22Rv1 (cell line): Measurements from ENCODE around the gene POU2F2.
A peak's percentile ranks its signal among the peaks of the same experiment; 100 is the strongest.
"Not testable (repeated sequence)": the region's sequence is repeated elsewhere in the genome, so short reads cannot be mapped to it uniquely, and the experiment has no call there.

Experiments
- H3K27ac ChIP-seq: fragments of 450-650 bp; 2 replicates; pipeline ENCODE4 v1.5.1; 2017
- ZFX ChIP-seq: fragments of 450-650 bp; IDR thresholded peaks from 2 replicates; pipeline ENCODE4 v1.6.1; 2017; ENCODE audit warnings: antibody characterized with exemption, borderline replicate concordance
- TF ChIP-seq, protein P1 (sequence below): fragments of 450-650 bp; IDR thresholded peaks from 2 replicates; pipeline ENCODE4 v1.5.1; 2017; ENCODE audit warnings: mild to moderate bottlenecking

Gene POU2F2

DNA sequence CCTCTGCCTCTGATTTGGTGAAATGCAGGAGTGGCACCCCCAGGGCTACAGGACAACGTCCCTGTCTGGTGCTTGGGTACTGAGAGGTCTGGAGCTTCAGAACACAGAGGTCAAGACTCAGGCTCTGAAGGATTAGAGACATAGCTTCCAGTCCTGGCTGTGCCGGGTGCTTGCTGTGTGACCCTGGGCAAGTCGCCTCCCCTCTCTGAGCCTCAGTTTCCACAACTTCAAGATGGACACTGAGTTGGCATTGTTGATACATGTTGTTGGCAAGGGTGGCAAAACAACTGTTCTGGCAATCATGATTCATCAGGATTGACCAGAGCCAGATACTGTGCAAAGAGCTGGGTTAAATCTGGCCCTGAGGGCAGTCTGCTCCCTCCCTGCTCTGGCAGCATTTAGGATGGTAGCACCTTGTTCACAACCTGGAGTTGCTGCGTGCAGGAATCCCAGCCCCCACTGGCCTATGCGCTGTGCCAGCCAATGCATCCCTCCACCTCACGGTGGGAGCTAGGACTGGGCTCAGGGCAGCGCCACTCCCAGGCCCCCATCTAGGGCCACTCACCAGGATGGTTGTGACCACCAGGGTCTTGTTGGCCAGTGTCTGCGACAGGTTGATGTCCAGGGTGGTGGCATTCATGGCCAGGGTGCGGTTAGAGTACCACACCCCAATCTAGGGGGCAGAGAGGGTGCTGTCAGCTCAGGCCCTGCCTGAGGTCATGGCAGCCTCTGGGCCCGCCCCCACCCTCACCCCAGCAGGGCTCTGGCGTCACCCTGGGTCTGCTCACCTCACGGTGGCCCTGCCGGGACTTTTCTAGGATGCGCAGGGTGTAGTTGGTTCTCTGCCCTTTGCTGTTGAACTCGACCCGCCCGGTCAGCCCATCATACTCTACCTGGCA is 79.0 kb downstream of the POU2F2 start:
- TF ChIP-seq, protein P1, sequence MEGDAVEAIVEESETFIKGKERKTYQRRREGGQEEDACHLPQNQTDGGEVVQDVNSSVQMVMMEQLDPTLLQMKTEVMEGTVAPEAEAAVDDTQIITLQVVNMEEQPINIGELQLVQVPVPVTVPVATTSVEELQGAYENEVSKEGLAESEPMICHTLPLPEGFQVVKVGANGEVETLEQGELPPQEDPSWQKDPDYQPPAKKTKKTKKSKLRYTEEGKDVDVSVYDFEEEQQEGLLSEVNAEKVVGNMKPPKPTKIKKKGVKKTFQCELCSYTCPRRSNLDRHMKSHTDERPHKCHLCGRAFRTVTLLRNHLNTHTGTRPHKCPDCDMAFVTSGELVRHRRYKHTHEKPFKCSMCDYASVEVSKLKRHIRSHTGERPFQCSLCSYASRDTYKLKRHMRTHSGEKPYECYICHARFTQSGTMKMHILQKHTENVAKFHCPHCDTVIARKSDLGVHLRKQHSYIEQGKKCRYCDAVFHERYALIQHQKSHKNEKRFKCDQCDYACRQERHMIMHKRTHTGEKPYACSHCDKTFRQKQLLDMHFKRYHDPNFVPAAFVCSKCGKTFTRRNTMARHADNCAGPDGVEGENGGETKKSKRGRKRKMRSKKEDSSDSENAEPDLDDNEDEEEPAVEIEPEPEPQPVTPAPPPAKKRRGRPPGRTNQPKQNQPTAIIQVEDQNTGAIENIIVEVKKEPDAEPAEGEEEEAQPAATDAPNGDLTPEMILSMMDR: no peak
- no peak for TF ChIP-seq ZFX
- H3K27ac ChIP-seq: no peak overlapping the region

DNA sequence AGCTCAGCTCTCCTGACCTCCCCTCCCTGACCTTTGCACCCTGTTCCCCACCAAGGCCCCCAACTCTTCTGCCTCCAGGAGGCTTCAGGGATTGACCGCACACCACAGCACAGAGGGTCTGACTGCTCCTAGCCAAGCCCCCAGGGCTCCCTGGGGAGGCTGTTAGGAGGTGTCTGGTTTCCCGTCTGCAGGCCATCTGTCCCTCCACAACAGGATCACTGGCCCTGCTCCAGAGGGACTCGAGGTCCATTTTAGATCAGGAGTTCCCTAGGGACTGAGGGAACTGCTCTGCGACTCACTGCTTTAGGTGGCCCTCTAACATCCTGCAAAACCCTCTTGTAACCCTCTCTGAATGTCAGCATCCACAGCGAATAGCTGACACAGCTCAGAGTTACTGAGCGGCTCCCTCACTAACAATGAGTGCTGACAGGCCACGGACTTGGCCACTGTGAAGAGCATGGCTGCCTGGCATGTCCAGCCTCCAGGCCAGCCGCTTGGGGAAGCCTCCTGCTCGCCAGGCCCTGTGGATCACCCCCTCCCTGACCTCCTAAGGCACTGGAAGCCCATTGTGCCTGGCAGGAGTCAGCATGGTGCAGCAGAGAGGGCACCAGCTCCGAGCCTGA is 79.9 kb downstream of the POU2F2 start:
- peak overlapping the region; percentile 25; the same call in 1 of the 2 replicates for H3K27ac ChIP-seq
- no peak for TF ChIP-seq ZFX
- TF ChIP-seq, protein P1: no peak

DNA sequence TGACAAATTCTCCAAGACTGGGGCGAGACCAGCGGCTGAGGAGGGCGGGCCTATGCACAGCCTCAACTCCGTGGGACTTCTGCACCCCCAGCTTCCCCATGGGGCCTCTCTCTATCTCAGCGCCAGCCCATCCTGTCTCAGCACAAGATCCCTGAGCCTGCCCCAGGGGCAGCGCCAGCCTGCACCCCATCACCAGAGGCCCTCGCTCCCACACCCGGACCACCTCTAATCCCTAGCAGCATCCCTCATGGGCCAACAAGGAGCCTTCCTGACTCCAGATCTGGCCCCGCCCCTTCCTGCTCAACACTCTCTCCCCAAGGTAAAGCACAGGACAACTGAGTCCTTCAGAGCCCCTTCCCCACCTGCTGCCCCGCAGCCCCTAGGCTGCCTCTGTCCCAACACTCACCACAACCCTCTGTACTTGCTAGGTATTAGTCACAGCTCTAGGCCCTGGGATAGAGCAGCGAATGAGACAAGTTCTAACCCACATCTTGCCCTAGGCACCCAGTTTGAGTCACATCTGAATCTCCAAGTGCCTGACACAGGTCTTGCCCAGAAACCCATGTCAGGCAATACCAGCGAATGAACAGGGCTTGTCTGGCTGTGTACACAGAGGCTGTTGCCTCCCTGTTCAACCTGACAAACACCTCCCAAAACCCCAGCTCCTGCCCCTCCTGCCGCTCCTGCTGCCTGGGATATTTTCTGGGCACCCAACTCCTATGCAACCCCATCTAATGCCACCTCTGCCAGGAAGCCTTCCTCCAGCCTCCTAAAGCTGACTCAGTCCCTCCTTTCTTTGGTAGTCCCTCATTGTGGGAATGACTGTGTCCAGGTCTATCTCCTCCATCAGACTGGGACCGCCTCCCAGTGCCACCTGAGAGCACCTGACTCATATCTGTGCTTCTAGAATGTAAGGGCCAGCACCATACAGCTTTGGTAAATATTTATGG is 80.8 kb downstream of the POU2F2 start:
- TF ChIP-seq ZFX: no peak
- peak overlapping the region; percentile 25; the same call in 1 of the 2 replicates for H3K27ac ChIP-seq

DNA sequence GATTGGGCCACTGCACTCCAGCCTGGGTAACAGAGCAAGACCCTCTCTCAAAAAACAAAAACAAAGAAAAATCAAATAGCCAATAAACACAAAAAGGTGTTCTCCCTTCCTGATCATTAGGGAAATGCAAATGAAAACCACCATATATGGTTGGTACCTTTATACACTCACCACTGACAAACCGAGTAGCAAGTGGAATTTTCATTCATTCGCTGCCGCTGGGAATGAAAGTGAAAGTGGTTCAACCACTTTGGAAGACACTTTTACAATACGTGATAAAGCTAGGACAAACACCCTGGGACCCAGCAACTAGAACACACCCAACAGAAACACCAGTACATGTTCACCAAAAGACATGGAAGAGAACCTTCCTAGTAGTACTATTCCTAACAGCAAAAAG is 83.3 kb downstream of the POU2F2 start:
- TF ChIP-seq, protein P1: no peak
- TF ChIP-seq ZFX: no peak
- H3K27ac ChIP-seq: peak overlapping the region; percentile 53

DNA sequence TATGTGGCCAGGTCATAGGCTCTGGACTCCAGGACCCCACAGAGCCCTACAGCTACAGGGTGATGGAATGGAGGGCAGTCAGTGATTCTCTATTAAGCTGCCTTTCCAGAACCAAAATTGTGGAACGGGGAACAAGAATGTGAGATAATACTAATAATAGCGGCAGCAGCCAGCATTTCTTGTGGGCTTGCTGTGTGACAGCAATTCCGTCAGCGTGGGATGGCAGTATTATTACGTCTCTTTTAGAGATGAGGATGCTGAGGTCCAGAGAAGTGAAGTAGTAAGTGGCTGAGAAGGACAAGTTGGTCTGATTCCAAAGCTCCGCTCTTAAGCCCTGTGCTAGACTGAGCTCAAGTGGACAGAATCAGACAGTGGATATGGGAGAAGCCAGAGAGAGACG is 86.7 kb downstream of the POU2F2 start:
- no peak overlapping the region for H3K27ac ChIP-seq
- TF ChIP-seq, protein P1: no peak
- no peak for TF ChIP-seq ZFX

DNA sequence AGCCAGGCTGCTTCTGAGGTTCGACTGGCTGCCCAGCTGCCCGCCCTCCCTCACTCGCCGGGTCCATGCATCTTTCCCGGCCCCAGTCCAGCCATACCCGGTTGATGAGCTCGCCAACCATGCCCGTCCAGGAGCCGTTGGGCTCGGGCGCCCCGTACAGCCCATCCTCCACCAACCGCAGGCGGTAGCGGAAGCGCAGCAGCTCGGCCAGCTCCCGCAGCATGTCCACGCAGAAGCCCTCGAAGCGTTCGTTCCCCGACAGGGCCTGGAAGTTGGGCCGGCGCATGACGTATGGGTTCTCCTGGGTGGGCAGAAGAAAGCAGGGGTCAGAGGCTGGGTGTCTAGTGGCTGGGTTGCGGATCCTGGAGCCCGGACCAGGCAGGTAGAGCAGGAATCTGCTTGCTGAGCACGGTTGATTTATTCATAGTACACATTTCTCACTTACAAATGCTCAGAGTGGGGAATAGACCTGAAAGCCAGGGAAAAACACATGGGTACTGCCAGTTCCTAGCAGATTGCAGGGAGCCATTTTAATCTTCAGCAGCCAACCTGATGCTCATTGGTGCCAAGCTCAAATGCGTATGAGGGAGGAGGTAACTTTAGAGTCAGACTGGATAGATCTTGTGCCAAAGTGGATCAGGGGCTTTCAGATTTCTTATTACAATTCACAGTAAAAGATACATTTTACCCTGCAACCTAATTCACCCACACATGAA is 89.6 kb downstream of the POU2F2 start:
- H3K27ac ChIP-seq: no peak overlapping the region
- TF ChIP-seq, protein P1: no peak
- no peak for TF ChIP-seq ZFX

DNA sequence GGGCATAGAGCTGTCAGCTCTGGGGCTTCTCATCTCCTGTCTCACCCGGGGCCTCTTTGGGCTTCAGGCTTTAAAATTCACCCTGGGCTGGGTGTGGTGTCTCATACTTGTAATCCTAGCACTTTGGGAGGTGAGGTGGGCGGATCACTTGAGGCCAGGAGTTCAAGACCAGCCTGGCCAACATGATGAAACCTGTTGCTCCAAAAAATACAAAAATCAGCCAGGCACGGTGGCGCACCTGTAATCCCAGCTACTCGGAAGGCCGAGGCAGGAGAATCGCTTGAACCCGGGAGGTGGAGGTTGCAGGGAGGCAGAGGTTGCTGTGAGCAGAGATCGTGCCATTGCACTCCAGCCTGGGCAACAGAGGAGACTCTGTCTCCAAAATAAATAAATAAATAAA is 91.8 kb downstream of the POU2F2 start:
- not testable (repeated sequence) for H3K27ac ChIP-seq
